ENCODE data around the gene CDK5RAP2.

The CDK5RAP2 gene

GRCh38 chr9:120385606-120386389, 194.2 kb downstream of the CDK5RAP2 start:
- no peak overlapping the region for H2AFZ ChIP-seq (ENCODE audit: insufficient read depth, low read length, poor library complexity)
- no peak overlapping the region for H3K23ac ChIP-seq (ENCODE audit: low read length)
- WGBS (ENCODE audit: extremely low coverage, insufficient coverage, insufficient read length) = no CpG with 5 or more reads among the region's 16 CpGs
- H2BK120ac ChIP-seq (ENCODE audit: insufficient read depth, low read length, poor library complexity) = no peak overlapping the region
- no peak overlapping the region for H2BK12ac ChIP-seq (ENCODE audit: low read length)
- no peaks in the 10 kb centered on the region for H3K79me2 ChIP-seq (ENCODE audit: control insufficient read depth, insufficient read depth, low read length, poor library complexity)
- H3K9ac ChIP-seq (ENCODE audit: low read length) = no peak overlapping the region
- no peak overlapping the region for H2BK5ac ChIP-seq (ENCODE audit: low read depth, low read length, poor library complexity)
- no peak overlapping the region for H3K4ac ChIP-seq (ENCODE audit: low read depth, low read length)
- H4K8ac ChIP-seq (ENCODE audit: low read depth, low read length) = no peak overlapping the region
- peaks cover 15 to 17% of the 10 kb centered on the region in 2 experiments for H3K36me3 ChIP-seq (ENCODE audit: control insufficient read depth in 1 of 2, insufficient read depth in 2 of 2, low read length in 2 of 2)
- H4K91ac ChIP-seq (ENCODE audit: low read depth, low read length) = no peak overlapping the region
- DNase-seq = no peak
- H3K4me3 ChIP-seq (ENCODE audit: low read depth, low read length) = no peak overlapping the region
- no peak overlapping the region for H2AK5ac ChIP-seq (ENCODE audit: low read length)
- H3K4me1 ChIP-seq (ENCODE audit: control insufficient read depth in 1 of 2, insufficient read depth in 2 of 2, low read length in 2 of 2) = peaks cover 7% of the 10 kb centered on the region in 2 experiments
- no peak overlapping the region for H3K27ac ChIP-seq (ENCODE audit: low read depth, low read length)
- peaks cover 2% of the 10 kb centered on the region for H3K9me3 ChIP-seq (ENCODE audit: insufficient read depth, low read depth, low read length)
- H3K4me2 ChIP-seq (ENCODE audit: low read length) = no peak overlapping the region
- H3K14ac ChIP-seq (ENCODE audit: low read length) = no peak overlapping the region
- H4K12ac ChIP-seq (ENCODE audit: low read depth, low read length) = no peak overlapping the region
- no peaks in the 10 kb centered on the region for H3K27me3 ChIP-seq (ENCODE audit: insufficient read depth, low read length)
- H3K79me1 ChIP-seq (ENCODE audit: low read length) = no peaks in the 10 kb centered on the region
- H3K18ac ChIP-seq (ENCODE audit: low read length) = no peak overlapping the region

GRCh38 chr9:120384925-120385272, 195.1 kb downstream of the CDK5RAP2 start:
- Histone ChIP-seq H3K9ac (ENCODE audit: low read length) (no peak overlapping the region), H3K4me2 (ENCODE audit: low read length) (no peak overlapping the region), H3K36me3 (ENCODE audit: control insufficient read depth in 1 of 2, insufficient read depth in 2 of 2, low read length in 2 of 2) (peaks cover 8 to 10% of the 10 kb centered on the region in 2 experiments), H3K4me3 (ENCODE audit: low read depth, low read length) (no peak overlapping the region), H2BK5ac (ENCODE audit: low read depth, low read length, poor library complexity) (no peak overlapping the region), H3K27me3 (ENCODE audit: insufficient read depth, low read length) (no peaks in the 10 kb centered on the region), H3K79me2 (ENCODE audit: control insufficient read depth, insufficient read depth, low read length, poor library complexity) (no peaks in the 10 kb centered on the region), H2AFZ (ENCODE audit: insufficient read depth, low read length, poor library complexity) (no peak overlapping the region), H4K12ac (ENCODE audit: low read depth, low read length) (no peak overlapping the region), H4K8ac (ENCODE audit: low read depth, low read length) (no peak overlapping the region), H3K4me1 (ENCODE audit: control insufficient read depth in 1 of 2, insufficient read depth in 2 of 2, low read length in 2 of 2) (peaks cover 0 to 7% of the 10 kb centered on the region in 2 experiments), H3K14ac (ENCODE audit: low read length) (no peak overlapping the region), H4K91ac (ENCODE audit: low read depth, low read length) (no peak overlapping the region), H2BK120ac (ENCODE audit: insufficient read depth, low read length, poor library complexity) (no peak overlapping the region), H3K4ac (ENCODE audit: low read depth, low read length) (no peak overlapping the region), H3K9me3 (ENCODE audit: insufficient read depth, low read depth, low read length) (peaks cover 1% of the 10 kb centered on the region), H2BK12ac (ENCODE audit: low read length) (no peak overlapping the region), H3K23ac (ENCODE audit: low read length) (no peak overlapping the region), H3K27ac (ENCODE audit: low read depth, low read length) (no peak overlapping the region), H3K79me1 (ENCODE audit: low read length) (no peaks in the 10 kb centered on the region), H3K18ac (ENCODE audit: low read length) (no peak overlapping the region), H2AK5ac (ENCODE audit: low read length) (no peak overlapping the region)
- WGBS (ENCODE audit: extremely low coverage, insufficient coverage, insufficient read length) = no CpG with 5 or more reads among the region's 4 CpGs
- no peak for DNase-seq

GRCh38 chr9:120383999-120384924, 195.7 kb downstream of the CDK5RAP2 start:
- H2AFZ ChIP-seq (ENCODE audit: insufficient read depth, low read length, poor library complexity) = no peak overlapping the region
- H2BK120ac ChIP-seq (ENCODE audit: insufficient read depth, low read length, poor library complexity) = no peak overlapping the region
- peaks cover 3 to 5% of the 10 kb centered on the region in 2 experiments for H3K36me3 ChIP-seq (ENCODE audit: control insufficient read depth in 1 of 2, insufficient read depth in 2 of 2, low read length in 2 of 2)
- H4K8ac ChIP-seq (ENCODE audit: low read depth, low read length) = no peak overlapping the region
- no peak overlapping the region for H3K23ac ChIP-seq (ENCODE audit: low read length)
- H3K4ac ChIP-seq (ENCODE audit: low read depth, low read length) = no peak overlapping the region
- H3K79me2 ChIP-seq (ENCODE audit: control insufficient read depth, insufficient read depth, low read length, poor library complexity) = no peaks in the 10 kb centered on the region
- no peak overlapping the region for H3K27ac ChIP-seq (ENCODE audit: low read depth, low read length)
- H3K4me1 ChIP-seq (ENCODE audit: control insufficient read depth in 1 of 2, insufficient read depth in 2 of 2, low read length in 2 of 2) = peaks cover 0 to 7% of the 10 kb centered on the region in 2 experiments
- no peak overlapping the region for H3K4me2 ChIP-seq (ENCODE audit: low read length)
- H4K12ac ChIP-seq (ENCODE audit: low read depth, low read length) = no peak overlapping the region
- H3K4me3 ChIP-seq (ENCODE audit: low read depth, low read length) = no peak overlapping the region
- H3K27me3 ChIP-seq (ENCODE audit: insufficient read depth, low read length) = no peaks in the 10 kb centered on the region
- H3K18ac ChIP-seq (ENCODE audit: low read length) = no peak overlapping the region
- H4K91ac ChIP-seq (ENCODE audit: low read depth, low read length) = no peak overlapping the region
- no CpG with 5 or more reads among the region's 24 CpGs for WGBS (ENCODE audit: extremely low coverage, insufficient coverage, insufficient read length)
- H3K9me3 ChIP-seq (ENCODE audit: insufficient read depth, low read depth, low read length) = no peaks in the 10 kb centered on the region
- no peaks in the 10 kb centered on the region for H3K79me1 ChIP-seq (ENCODE audit: low read length)
- DNase-seq = no peak
- H3K14ac ChIP-seq (ENCODE audit: low read length) = no peak overlapping the region
- no peak overlapping the region for H2BK5ac ChIP-seq (ENCODE audit: low read depth, low read length, poor library complexity)
- H2AK5ac ChIP-seq (ENCODE audit: low read length) = no peak overlapping the region
- H2BK12ac ChIP-seq (ENCODE audit: low read length) = no peak overlapping the region
- H3K9ac ChIP-seq (ENCODE audit: low read length) = no peak overlapping the region

GRCh38 chr9:120383611-120383998, 196.4 kb downstream of the CDK5RAP2 start:
- H3K4ac ChIP-seq (ENCODE audit: low read depth, low read length) = no peak overlapping the region
- no peak overlapping the region for H3K27ac ChIP-seq (ENCODE audit: low read depth, low read length)
- H2AK5ac ChIP-seq (ENCODE audit: low read length) = no peak overlapping the region
- H4K91ac ChIP-seq (ENCODE audit: low read depth, low read length) = no peak overlapping the region
- H3K79me1 ChIP-seq (ENCODE audit: low read length) = no peaks in the 10 kb centered on the region
- no peak overlapping the region for H3K9ac ChIP-seq (ENCODE audit: low read length)
- no peaks in the 10 kb centered on the region for H3K9me3 ChIP-seq (ENCODE audit: insufficient read depth, low read depth, low read length)
- H3K4me1 ChIP-seq (ENCODE audit: control insufficient read depth in 1 of 2, insufficient read depth in 2 of 2, low read length in 2 of 2) = peaks cover 0 to 7% of the 10 kb centered on the region in 2 experiments
- no peak overlapping the region for H3K23ac ChIP-seq (ENCODE audit: low read length)
- no peaks in the 10 kb centered on the region for H3K27me3 ChIP-seq (ENCODE audit: insufficient read depth, low read length)
- H3K79me2 ChIP-seq (ENCODE audit: control insufficient read depth, insufficient read depth, low read length, poor library complexity) = no peaks in the 10 kb centered on the region
- H2AFZ ChIP-seq (ENCODE audit: insufficient read depth, low read length, poor library complexity) = no peak overlapping the region
- H3K36me3 ChIP-seq (ENCODE audit: control insufficient read depth in 1 of 2, insufficient read depth in 2 of 2, low read length in 2 of 2) = peaks cover 3 to 5% of the 10 kb centered on the region in 2 experiments
- H4K12ac ChIP-seq (ENCODE audit: low read depth, low read length) = no peak overlapping the region
- WGBS (ENCODE audit: extremely low coverage, insufficient coverage, insufficient read length) = no CpG with 5 or more reads among the region's 10 CpGs
- no peak overlapping the region for H3K4me3 ChIP-seq (ENCODE audit: low read depth, low read length)
- no peak overlapping the region for H3K18ac ChIP-seq (ENCODE audit: low read length)
- H3K14ac ChIP-seq (ENCODE audit: low read length) = no peak overlapping the region
- H2BK120ac ChIP-seq (ENCODE audit: insufficient read depth, low read length, poor library complexity) = no peak overlapping the region
- no peak overlapping the region for H3K4me2 ChIP-seq (ENCODE audit: low read length)
- no peak overlapping the region for H4K8ac ChIP-seq (ENCODE audit: low read depth, low read length)
- H2BK12ac ChIP-seq (ENCODE audit: low read length) = no peak overlapping the region
- DNase-seq = no peak
- H2BK5ac ChIP-seq (ENCODE audit: low read depth, low read length, poor library complexity) = no peak overlapping the region
